PC-3 (cell line): Measurements from ENCODE around the gene CALML4. TPM values are rescaled to one million over a fixed set of nuclear protein-coding genes. Genes with fewer than 3 reads are reported as not detected.
A peak's percentile ranks its signal among the peaks of the same experiment; 100 is the strongest.

Experiments
- ATAC-seq: fragments of 200-7000 bp; cut with Tn5 transposase; 2 replicates; pipeline ENCODE4 v1.9.1; 2020; ENCODE audit warnings: mild to moderate bottlenecking, moderate library complexity
- BruUV-seq: library from RNA; stranded (reverse); fragments of 400-500 nt; replicated peaks from 2 replicates; lab custom pipeline; 2021; lab: Mats Ljungman, UMichigan
- CTCF ChIA-PET: fragments of 300-600 bp; sonication (Branson Sonifier 250); formaldehyde crosslinking; loops from one replicate; lab custom pipeline; 2022; ENCODE audit warnings: antibody characterized with exemption; lab: Charles Lee
- POLR2A ChIA-PET: fragments of 300-600 bp; sonication (Branson Sonifier 250); formaldehyde crosslinking; loops from one replicate; lab custom pipeline; 2022; ENCODE audit warnings: antibody characterized with exemption; ENCODE audit not compliant: unreplicated experiment; lab: Charles Lee
- DNase-seq: peaks from one replicate; pipeline ENCODE4 v3.0.0-alpha.2; 2015
- H2AFZ ChIP-seq: fragments of 300-600 bp; sonication (generic); 2 replicates; pipeline ENCODE4 v1.6.0; 2016; ENCODE audit warnings: antibody characterized with exemption, low read length
- H3F3A ChIP-seq: fragments of 300-600 bp; sonication (generic); one replicate; pipeline ENCODE4 v1.6.0; 2017; ENCODE audit warnings: antibody characterized with exemption, low read length, control low read depth, mild to moderate bottlenecking; ENCODE audit not compliant: unreplicated experiment
- H3K27ac ChIP-seq: fragments of 300-600 bp; sonication (generic); 2 replicates; pipeline ENCODE4 v1.5.1; 2016; ENCODE audit warnings: mild to moderate bottlenecking, low read length
- H3K27me3 ChIP-seq: fragments of 300-600 bp; sonication (generic); 2 replicates; pipeline ENCODE4 v1.6.1; 2016; ENCODE audit warnings: low read length, mixed read lengths
- H3K36me3 ChIP-seq: fragments of 300-600 bp; sonication (generic); 2 replicates; pipeline ENCODE4 v1.6.1; 2016; ENCODE audit warnings: low read depth, mixed run types, low read length, mixed read lengths
- H3K4me1 ChIP-seq: fragments of 300-600 bp; sonication (generic); 2 replicates; pipeline ENCODE4 v1.5.1; 2016; ENCODE audit warnings: low read length; ENCODE audit not compliant: insufficient read depth
- H3K4me2 ChIP-seq: fragments of 300-600 bp; sonication (generic); 2 replicates; pipeline ENCODE4 v1.6.0; 2016; ENCODE audit warnings: low read length
- H3K4me3 ChIP-seq: fragments of 300-600 bp; sonication (generic); 2 replicates; pipeline ENCODE4 v1.5.1; 2016; ENCODE audit warnings: mild to moderate bottlenecking, low read length, mixed read lengths
- H3K79me2 ChIP-seq: fragments of 300-600 bp; sonication (generic); 2 replicates; pipeline ENCODE4 v1.6.1; 2017; ENCODE audit warnings: low read length, mixed read lengths
- H3K9ac ChIP-seq: fragments of 300-600 bp; sonication (generic); 2 replicates; pipeline ENCODE4 v1.6.0; 2016; ENCODE audit warnings: mild to moderate bottlenecking, low read length
- H3K9me2 ChIP-seq: fragments of 300-600 bp; sonication (generic); replicated peaks from 2 replicates; pipeline ENCODE4 v1.6.1; 2016; ENCODE audit warnings: mixed run types, low read length, mixed read lengths
- H3K9me3 ChIP-seq: fragments of 300-600 bp; sonication (generic); 2 replicates; pipeline ENCODE4 v1.6.1; 2016; ENCODE audit warnings: low read length, mixed read lengths
- H4K20me1 ChIP-seq: fragments of 300-600 bp; sonication (generic); 2 replicates; pipeline ENCODE4 v1.6.1; 2016; ENCODE audit warnings: low read length, mixed read lengths
- EZH2 ChIP-seq: fragments of 300-600 bp; sonication (generic); IDR thresholded peaks from one replicate; pipeline ENCODE4 v1.6.1; 2017; ENCODE audit warnings: antibody characterized with exemption, mild to moderate bottlenecking, low read length; ENCODE audit not compliant: unreplicated experiment
- EZH2phosphoT487 ChIP-seq: fragments of 300-600 bp; sonication (generic); IDR thresholded peaks from 2 replicates; pipeline ENCODE4 v1.6.1; 2018; ENCODE audit warnings: mild to moderate bottlenecking, antibody characterized with exemption, low read length, borderline replicate concordance
- intact Hi-C: fragments of 100-400 bp; cut with micrococcal nuclease; formaldehyde crosslinking; loops from 2 replicates; pipeline ENCODE4 v1.9.0; 2023
- total RNA-seq: library from RNA; depleted of rRNA; stranded (reverse); fragments of >200 nt; gene quantifications from 2 replicates; pipeline ENCODE4 v1.2.3, GENCODE V29; 2014
- TF ChIP-seq, protein P1 (sequence below): fragments of 300-600 bp; sonication (generic); conservative IDR thresholded peaks from 2 replicates; pipeline ENCODE4 v1.5.1; 2017; ENCODE audit warnings: antibody characterized with exemption, low read depth, mild to moderate bottlenecking, low read length

Gene CALML4
- total RNA-seq, 1 experiment from 2014 or later, result 4.8 TPM

GRCh38 chr15:68229386-68230156 lies 24.4 kb upstream of the CALML4 start, which contains the start of gene CLN6:
CLN6 (minus strand) TSS chr15:68229728; CDS start chr15:68229584, 144 bp downstream.
- CTCF ChIA-PET, result interaction anchor here (0.5 kb wide), 1 partner anchor 444 kb away, joined by 3 read pairs; no protein-coding TSS in a partner anchor
- intact Hi-C loops, result no loop called here
- ATAC-seq (peak; percentile 84), DNase-seq (peak; percentile 71)
- Histone ChIP-seq H3K9me2 (no peaks in the 10 kb centered on the region), H3K27ac (peak within 1 kb of the TSS; percentile 61), H3K9ac (peak within 1 kb of the TSS; percentile 98), H3K27me3 (no peaks in the 10 kb centered on the region), H4K20me1 (0 out of 2 replicates have a peak, but pooled peaks cover 19% of the 10 kb centered on the region), H2AFZ (peak within 1 kb of the TSS; percentile 86), H3K4me1 (peaks cover 16% of the 10 kb centered on the region), H3F3A (no peaks in the 10 kb centered on the region), H3K9me3 (no peaks in the 10 kb centered on the region), H3K79me2 (peaks cover 49% of the 10 kb centered on the region), H3K4me3 (peak within 1 kb of the TSS; percentile 90), H3K36me3 (no peaks in the 10 kb centered on the region), H3K4me2 (peak within 1 kb of the TSS; percentile 93)
- POLR2A ChIA-PET, result no interaction called here
- TF ChIP-seq, protein P1, sequence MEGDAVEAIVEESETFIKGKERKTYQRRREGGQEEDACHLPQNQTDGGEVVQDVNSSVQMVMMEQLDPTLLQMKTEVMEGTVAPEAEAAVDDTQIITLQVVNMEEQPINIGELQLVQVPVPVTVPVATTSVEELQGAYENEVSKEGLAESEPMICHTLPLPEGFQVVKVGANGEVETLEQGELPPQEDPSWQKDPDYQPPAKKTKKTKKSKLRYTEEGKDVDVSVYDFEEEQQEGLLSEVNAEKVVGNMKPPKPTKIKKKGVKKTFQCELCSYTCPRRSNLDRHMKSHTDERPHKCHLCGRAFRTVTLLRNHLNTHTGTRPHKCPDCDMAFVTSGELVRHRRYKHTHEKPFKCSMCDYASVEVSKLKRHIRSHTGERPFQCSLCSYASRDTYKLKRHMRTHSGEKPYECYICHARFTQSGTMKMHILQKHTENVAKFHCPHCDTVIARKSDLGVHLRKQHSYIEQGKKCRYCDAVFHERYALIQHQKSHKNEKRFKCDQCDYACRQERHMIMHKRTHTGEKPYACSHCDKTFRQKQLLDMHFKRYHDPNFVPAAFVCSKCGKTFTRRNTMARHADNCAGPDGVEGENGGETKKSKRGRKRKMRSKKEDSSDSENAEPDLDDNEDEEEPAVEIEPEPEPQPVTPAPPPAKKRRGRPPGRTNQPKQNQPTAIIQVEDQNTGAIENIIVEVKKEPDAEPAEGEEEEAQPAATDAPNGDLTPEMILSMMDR, result no peak
- TF ChIP-seq EZH2, result no peak
- TF ChIP-seq EZH2phosphoT487, result no peak
- no TSS peak for BruUV-seq

DNA sequence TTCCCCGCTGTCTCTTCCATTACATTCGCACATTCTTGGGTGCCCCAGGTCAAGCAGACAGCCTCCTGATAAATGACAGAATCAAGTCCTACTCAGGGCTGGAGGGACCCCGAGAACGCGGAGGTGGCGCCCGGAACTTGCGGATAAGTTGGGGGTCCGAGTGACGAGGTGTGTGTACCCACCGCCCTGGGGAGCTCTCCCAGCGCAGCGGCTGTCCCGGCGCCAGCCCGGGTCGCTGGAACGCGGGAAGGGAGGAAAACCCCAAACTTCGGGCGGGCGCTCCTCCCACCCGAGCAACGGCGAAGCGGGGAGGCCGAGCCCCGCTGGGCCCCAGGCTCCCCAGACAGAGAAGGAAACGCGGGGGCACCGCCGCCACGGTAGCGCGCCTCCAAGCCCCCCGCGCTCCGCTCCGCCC lies 23.8 kb upstream of the CALML4 start:
- Histone ChIP-seq H3K9me3 (no peaks in the 10 kb centered on the region), H4K20me1 (0 out of 2 replicates have a peak, but pooled peaks cover 19% of the 10 kb centered on the region), H3K4me2 (peak overlapping the region; percentile 93), H2AFZ (peak overlapping the region; percentile 76), H3K4me1 (peaks cover 16% of the 10 kb centered on the region), H3K36me3 (no peaks in the 10 kb centered on the region), H3K27me3 (no peaks in the 10 kb centered on the region), H3K4me3 (peak overlapping the region; percentile 90), H3K27ac (peak overlapping the region; percentile 61), H3K9ac (peak overlapping the region; percentile 98), H3F3A (no peaks in the 10 kb centered on the region), H3K9me2 (no peaks in the 10 kb centered on the region), H3K79me2 (peaks cover 55% of the 10 kb centered on the region)
- no peak for TF ChIP-seq EZH2phosphoT487
- TF ChIP-seq, protein P1, result no peak
- BruUV-seq, result no TSS peak
- intact Hi-C loops, result no loop called here
- POLR2A ChIA-PET, result no interaction called here
- ATAC-seq (0 out of 2 replicates have a peak, but pooled peaks have one; percentile 2), DNase-seq (no peak)
- CTCF ChIA-PET, result no interaction called here
